IPS-18c (cell line): Measurements from ENCODE around the gene ERBB4.

Experiments
- H3K4me3 ChIP-seq: 2 replicates; pipeline ENCODE4 v1.7.0; 2013; ENCODE audit warnings: low read depth, mild to moderate bottlenecking, low read length, moderate library complexity; ENCODE audit not compliant: insufficient read depth
- H3K9me3 ChIP-seq: one replicate; pipeline ENCODE4 v1.6.1; 2013; ENCODE audit warnings: mild to moderate bottlenecking, low read length, moderate library complexity; ENCODE audit not compliant: control insufficient read depth, insufficient read depth

Gene ERBB4

GRCh38 chr2:211941216-211941747 is 597.3 kb downstream of the ERBB4 start:
- no peak overlapping the region for H3K4me3 ChIP-seq
- peaks cover 2% of the 10 kb centered on the region for H3K9me3 ChIP-seq

GRCh38 chr2:211939177-211939576 is 599.4 kb downstream of the ERBB4 start:
- Histone ChIP-seq H3K4me3 (no peak overlapping the region), H3K9me3 (no peaks in the 10 kb centered on the region)

- Histone ChIP-seq H3K4me3 (no peak overlapping the region), H3K9me3 (no peaks in the 10 kb centered on the region)
Measured at GRCh38 chr2:211934811-211935210, 603.8 kb downstream of the ERBB4 start.

- Histone ChIP-seq H3K9me3 (no peaks in the 10 kb centered on the region), H3K4me3 (no peak overlapping the region)
Measured at GRCh38 chr2:211931314-211931713, 607.3 kb downstream of the ERBB4 start.

- H3K9me3 ChIP-seq = no peaks in the 10 kb centered on the region
- H3K4me3 ChIP-seq = no peak overlapping the region
Measured at GRCh38 chr2:211930331-211930730, 608.3 kb downstream of the ERBB4 start.

GRCh38 chr2:211928201-211928600 is 610.4 kb downstream of the ERBB4 start:
- H3K4me3 ChIP-seq = no peak overlapping the region
- no peaks in the 10 kb centered on the region for H3K9me3 ChIP-seq

GRCh38 chr2:211923019-211923418 is 615.6 kb downstream of the ERBB4 start:
- Histone ChIP-seq H3K4me3 (no peak overlapping the region), H3K9me3 (no peaks in the 10 kb centered on the region)

- Histone ChIP-seq H3K9me3 (no peaks in the 10 kb centered on the region), H3K4me3 (no peak overlapping the region)
Measured at GRCh38 chr2:211903961-211904360, 634.6 kb downstream of the ERBB4 start.

- H3K4me3 ChIP-seq = no peak overlapping the region
Measured at GRCh38 chr2:211901226-211901846, 637.3 kb downstream of the ERBB4 start.

GRCh38 chr2:211900518-211900917 is 638.1 kb downstream of the ERBB4 start:
- no peak overlapping the region for H3K4me3 ChIP-seq
- H3K9me3 ChIP-seq = no peaks in the 10 kb centered on the region

More at GRCh38 chr2:211901226-211901846, 637.3 kb downstream of the ERBB4 start:
- H3K9me3 ChIP-seq = no peaks in the 10 kb centered on the region

- no peaks in the 10 kb centered on the region for H3K9me3 ChIP-seq
Measured at GRCh38 chr2:211900000-211900399, 638.6 kb downstream of the ERBB4 start.

GRCh38 chr2:211898702-211899101 is 639.9 kb downstream of the ERBB4 start:
- Histone ChIP-seq H3K9me3 (no peaks in the 10 kb centered on the region), H3K4me3 (no peak overlapping the region)

More at GRCh38 chr2:211900000-211900399, 638.6 kb downstream of the ERBB4 start:
- no peak overlapping the region for H3K4me3 ChIP-seq

- Histone ChIP-seq H3K9me3 (no peaks in the 10 kb centered on the region), H3K4me3 (no peak overlapping the region)
Measured at GRCh38 chr2:211881449-211881848, 657.2 kb downstream of the ERBB4 start.

- Histone ChIP-seq H3K4me3 (no peak overlapping the region), H3K9me3 (no peaks in the 10 kb centered on the region)
Measured at GRCh38 chr2:211879323-211879722, 659.3 kb downstream of the ERBB4 start.

GRCh38 chr2:211877061-211877460 is 661.5 kb downstream of the ERBB4 start:
- H3K9me3 ChIP-seq = no peaks in the 10 kb centered on the region
- no peak overlapping the region for H3K4me3 ChIP-seq

- no peak overlapping the region for H3K4me3 ChIP-seq
- no peaks in the 10 kb centered on the region for H3K9me3 ChIP-seq
Measured at GRCh38 chr2:211875488-211875887, 663.1 kb downstream of the ERBB4 start.

- H3K9me3 ChIP-seq = no peaks in the 10 kb centered on the region
- H3K4me3 ChIP-seq = no peak overlapping the region
Measured at GRCh38 chr2:211868996-211869533, 669.5 kb downstream of the ERBB4 start.

- Histone ChIP-seq H3K9me3 (no peaks in the 10 kb centered on the region), H3K4me3 (no peak overlapping the region)
Measured at GRCh38 chr2:211867845-211868451, 670.7 kb downstream of the ERBB4 start.
